Stimulated activated CD8-positive, alpha-beta memory T cell treated with anti-CD3 and anti-CD28 coated beads, Interleukin-7, amount 100 ng/mL, for 24 hours (primary cell): ENCODE measurements around the gene LRP1B.

Experiments
- DNase-seq: peaks from one replicate; pipeline ENCODE4 v3.0.0-alpha.2; 2020; ENCODE audit warnings: low read depth

The LRP1B gene

DNA sequence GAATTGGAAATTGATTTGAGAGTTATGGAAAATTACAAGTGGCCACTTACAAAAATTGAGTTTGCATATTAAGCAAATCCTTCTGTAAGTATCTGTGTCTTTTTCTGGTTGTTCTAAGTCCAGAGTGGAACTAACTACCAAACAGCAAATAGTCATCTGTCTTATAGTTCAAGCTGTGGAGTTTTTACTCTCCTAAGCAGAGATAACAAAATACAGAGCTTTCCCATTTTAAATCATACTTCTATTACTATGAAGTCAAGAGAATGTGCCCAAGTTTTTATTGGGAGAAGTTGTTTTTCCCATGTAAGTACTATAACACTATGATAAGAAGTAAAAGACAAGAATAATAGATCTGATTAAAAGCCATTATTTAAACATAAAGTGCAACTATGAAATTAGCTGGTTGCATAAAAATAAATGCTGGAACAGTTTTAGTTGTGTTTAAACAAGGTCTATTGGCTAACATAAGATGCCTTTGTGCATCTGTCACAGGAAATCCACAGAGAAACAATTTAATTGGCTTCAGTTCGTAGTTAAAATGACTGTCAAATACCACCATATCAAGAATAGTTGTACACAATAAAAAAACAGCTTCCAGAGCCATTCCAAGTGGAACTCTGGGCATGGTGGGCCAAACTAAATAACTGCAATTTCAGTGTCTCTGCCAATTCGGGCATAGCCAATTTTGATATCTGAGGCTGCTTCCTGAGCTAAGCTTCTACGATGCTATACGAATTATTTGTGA is 1883.2 kb downstream of the LRP1B start:
- DNase-seq, result no peak

DNA sequence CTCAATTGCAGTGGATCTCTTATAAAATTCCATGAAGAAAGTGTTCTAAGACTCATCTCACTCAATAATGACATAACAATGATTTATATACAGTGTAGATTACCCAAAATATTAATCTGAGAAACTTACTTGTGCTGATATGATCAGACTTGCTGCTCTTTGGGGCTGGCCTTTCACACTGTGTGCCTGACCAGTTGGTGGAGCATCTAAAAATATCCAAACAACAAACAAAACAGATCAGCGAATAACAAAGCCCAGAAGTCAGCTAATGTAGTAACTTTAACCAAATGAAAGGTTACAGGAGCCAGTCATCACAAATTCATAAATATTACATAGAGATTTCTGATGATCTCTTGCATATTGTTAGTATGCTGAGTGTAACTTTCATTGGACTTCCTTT is 1883.9 kb downstream of the LRP1B start:
- no peak for DNase-seq

DNA sequence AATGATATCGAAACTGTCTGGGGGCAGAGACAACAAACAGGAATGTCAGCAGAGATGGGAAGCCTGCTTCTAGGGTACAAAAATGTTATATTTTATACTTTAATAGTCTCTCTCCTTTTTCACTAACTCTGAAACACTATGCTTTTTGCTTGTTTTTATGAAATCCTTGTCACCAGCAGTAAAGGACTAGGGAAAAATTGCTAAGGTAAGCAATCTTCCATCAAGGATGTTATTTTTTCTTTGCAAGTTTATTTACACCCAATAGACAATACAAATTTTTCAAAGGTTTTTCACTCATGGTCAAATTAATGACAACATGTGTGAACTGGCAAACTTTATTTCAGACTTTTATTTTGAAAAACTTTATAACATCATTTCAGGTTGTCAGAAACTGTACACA is 1884.8 kb downstream of the LRP1B start:
- no peak for DNase-seq

GRCh38 chr2:140242889-140243288 is 1887.9 kb downstream of the LRP1B start:
- no peak for DNase-seq

GRCh38 chr2:140234116-140234515 is 1896.7 kb downstream of the LRP1B start:
- no peak for DNase-seq

DNA sequence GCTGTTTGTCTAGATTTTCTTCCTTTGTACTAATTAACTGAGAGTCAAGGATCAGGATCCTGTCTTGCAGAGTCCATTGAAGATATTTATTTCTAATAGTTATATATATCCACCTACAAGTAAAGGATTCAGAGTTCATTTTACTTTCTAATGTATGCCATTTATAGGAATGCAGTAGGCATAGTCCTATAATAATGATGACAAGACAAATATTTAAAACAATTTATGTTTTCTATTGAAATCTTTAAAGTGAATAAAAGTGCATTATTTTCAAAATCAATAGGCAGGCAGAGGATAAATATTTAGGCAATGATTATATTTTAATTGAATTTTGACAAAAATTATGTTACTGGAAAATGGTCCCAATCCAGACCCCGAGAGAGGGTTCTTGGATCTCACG is 1919.9 kb downstream of the LRP1B start:
- DNase-seq, result no peak

DNA sequence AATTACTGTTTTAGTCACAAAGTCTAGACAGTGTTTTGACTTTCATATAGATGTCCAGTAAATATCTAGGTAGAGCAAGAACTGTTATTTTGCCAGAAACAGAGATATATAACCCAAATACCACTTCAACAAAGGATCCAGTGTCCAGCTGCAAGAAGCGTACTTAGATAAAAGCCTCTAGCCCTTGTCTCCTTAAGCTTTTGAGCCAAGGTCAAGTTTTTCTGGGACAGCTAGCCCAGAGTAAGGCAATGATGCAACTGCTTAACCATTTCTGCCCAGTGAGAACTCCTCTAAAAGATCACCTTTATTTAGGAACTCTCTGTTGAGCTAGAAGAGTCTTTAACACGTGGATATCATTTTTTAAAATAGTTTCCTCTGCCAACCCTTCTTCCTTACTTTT is 1925.7 kb downstream of the LRP1B start:
- no peak for DNase-seq

DNA sequence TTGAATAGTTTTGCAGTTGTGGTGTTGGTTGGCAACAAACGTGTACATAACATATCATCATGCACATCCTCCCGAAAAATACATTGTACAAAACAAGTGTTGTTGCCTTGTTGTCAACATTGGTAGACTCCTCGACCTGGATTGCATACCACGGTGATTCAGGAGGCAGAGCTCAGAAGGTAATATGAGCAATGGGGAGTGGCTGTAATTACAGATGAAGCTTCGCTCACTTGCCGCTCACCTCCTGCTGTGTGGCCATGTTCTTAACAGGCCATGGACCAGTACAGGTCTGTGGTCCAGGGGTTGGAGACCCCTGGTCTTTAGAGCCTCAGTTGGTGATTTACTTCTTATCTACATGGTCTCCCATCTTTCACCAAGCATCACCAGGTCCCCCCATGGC is 1927.5 kb downstream of the LRP1B start:
- no peak for DNase-seq

- no peak for DNase-seq
These were observed 1929.2 kb downstream of the LRP1B start for GRCh38 chr2:140201572-140201971.

- DNase-seq, result no peak
These were observed 1930.1 kb downstream of the LRP1B start for GRCh38 chr2:140200764-140201163.

GRCh38 chr2:140200307-140200706 is 1930.5 kb downstream of the LRP1B start:
- no peak for DNase-seq

- DNase-seq, result no peak
These were observed 1931.5 kb downstream of the LRP1B start for GRCh38 chr2:140199312-140199711.

- DNase-seq, result no peak
These were observed 1943.7 kb downstream of the LRP1B start for GRCh38 chr2:140187086-140187485.

- DNase-seq, result no peak
These were observed 1944.5 kb downstream of the LRP1B start for GRCh38 chr2:140186313-140186712.

DNA sequence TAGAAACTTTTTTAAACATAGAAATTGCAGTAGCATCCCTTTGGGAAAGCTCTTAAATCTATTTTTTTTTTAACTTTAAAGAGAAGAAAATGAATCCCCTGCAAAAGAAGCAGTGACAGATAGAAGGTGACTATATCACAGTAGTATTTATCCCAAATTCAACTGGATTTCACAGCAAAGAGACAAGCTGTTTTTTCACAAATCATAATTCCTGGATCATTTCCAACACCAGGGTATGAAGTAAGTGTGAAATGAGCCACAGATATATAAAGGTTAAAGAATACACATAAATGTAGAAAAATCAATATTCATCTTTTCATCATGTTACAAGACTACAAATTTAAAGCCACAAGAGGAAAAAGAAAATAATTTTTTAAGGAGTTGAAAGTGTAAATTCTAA is 1945.7 kb downstream of the LRP1B start:
- no peak for DNase-seq

DNA sequence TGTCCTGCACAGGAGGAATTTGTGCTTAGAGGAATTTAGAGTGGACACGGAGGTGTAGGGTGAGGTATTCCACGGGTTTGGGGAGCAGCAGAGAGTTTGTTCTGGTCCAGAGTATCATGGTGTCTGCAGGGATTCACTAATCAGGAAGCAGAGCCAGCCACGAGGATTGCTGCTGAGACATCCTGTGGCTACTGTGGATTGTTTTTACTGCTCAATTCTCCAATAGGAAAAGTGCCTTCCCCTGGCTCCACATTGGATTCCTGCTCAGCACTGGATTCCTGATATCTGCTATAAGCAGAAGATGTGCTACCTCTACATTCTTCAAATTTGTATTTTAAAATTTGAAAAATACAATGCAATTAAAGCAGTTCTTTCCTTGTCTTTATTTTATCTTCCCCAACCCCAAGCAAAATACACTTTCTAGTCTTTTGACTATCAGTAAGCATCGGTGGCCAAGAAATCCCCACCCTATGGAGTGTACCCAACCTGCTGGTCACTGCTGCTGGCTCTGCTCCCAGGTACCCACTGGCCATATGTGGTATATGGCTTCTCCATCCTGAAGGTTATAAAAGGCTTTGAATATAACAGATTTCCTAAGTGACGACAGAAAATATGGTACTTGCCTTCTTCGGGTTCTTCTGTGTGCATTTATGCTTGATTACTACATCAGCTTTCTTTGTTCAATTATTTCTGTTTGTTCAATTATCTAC is 1947.6 kb downstream of the LRP1B start:
- DNase-seq, result no peak
